Neural cell (in vitro differentiated cells): ENCODE results near the gene ALS2CL. TPM values are rescaled to one million over a fixed set of nuclear protein-coding genes. Genes with fewer than 3 reads are reported as not detected.

Experiments
- H2AFZ ChIP-seq: fragments of 200-600, 300-800 bp; sonication (generic), shearing (Covaris generic); 2 replicates; pipeline ENCODE4 v1.6.0; 2014; ENCODE audit warnings: low read depth, mild to moderate bottlenecking, antibody characterized with exemption, low read length, moderate library complexity
- H3F3A ChIP-seq: fragments of 200-600 bp; shearing (Covaris generic); 2 replicates; pipeline ENCODE4 v1.6.1; 2016; ENCODE audit warnings: mild to moderate bottlenecking, moderate library complexity, mixed read lengths, antibody characterized with exemption, low read length; ENCODE audit not compliant: insufficient read depth, poor library complexity, severe bottlenecking
- H3K27ac ChIP-seq: fragments of 200-600, 300-800 bp; sonication (generic), shearing (Covaris generic); 2 replicates; pipeline ENCODE4 v1.5.1; 2014; ENCODE audit warnings: mild to moderate bottlenecking, low read length, moderate library complexity
- H3K27me3 ChIP-seq: fragments of 300-800, 200-600 bp; sonication (generic), shearing (Covaris generic); 2 replicates; pipeline ENCODE4 v1.6.0; 2014; ENCODE audit warnings: mild to moderate bottlenecking, low read depth, low read length, moderate library complexity; ENCODE audit not compliant: insufficient read depth
- H3K36me3 ChIP-seq: fragments of 300-800, 200-600 bp; sonication (generic), shearing (Covaris generic); 2 replicates; pipeline ENCODE4 v1.5.1; 2014; ENCODE audit warnings: mild to moderate bottlenecking, antibody characterized with exemption, low read length, moderate library complexity; ENCODE audit not compliant: insufficient read depth
- H3K4me2 ChIP-seq: fragments of 300-800, 200-600 bp; sonication (generic), shearing (Covaris generic); 2 replicates; pipeline ENCODE4 v1.6.0; 2014; ENCODE audit warnings: mild to moderate bottlenecking, low read length
- H3K4me3 ChIP-seq: fragments of 300-800, 200-600 bp; sonication (generic), shearing (Covaris generic); 2 replicates; pipeline ENCODE4 v1.5.1; 2014; ENCODE audit warnings: mild to moderate bottlenecking, low read length, moderate library complexity
- H3K79me2 ChIP-seq: fragments of 200-600 bp; shearing (Covaris generic); replicated peaks from 2 replicates; pipeline ENCODE4 v1.6.0; 2014; ENCODE audit warnings: mild to moderate bottlenecking, low read length, moderate library complexity; ENCODE audit not compliant: insufficient read depth
- H3K9ac ChIP-seq: fragments of 300-800, 200-600 bp; sonication (generic), shearing (Covaris generic); 2 replicates; pipeline ENCODE4 v1.6.1; 2016; ENCODE audit warnings: mild to moderate bottlenecking, low read length, mixed read lengths
- H3K9me2 ChIP-seq: fragments of 200-600 bp; shearing (Covaris generic); 2 replicates; pipeline ENCODE4 v1.6.1; 2016; ENCODE audit warnings: mild to moderate bottlenecking, low read length, mixed read lengths; ENCODE audit not compliant: insufficient read depth
- H3K9me3 ChIP-seq: fragments of 200-600, 300-800 bp; sonication (generic), shearing (Covaris generic); 2 replicates; pipeline ENCODE4 v1.6.1; 2016; ENCODE audit warnings: mild to moderate bottlenecking, mixed run types, low read length, moderate library complexity, mixed read lengths
- H4K20me1 ChIP-seq: fragments of 200-600 bp; shearing (Covaris generic); 2 replicates; pipeline ENCODE4 v1.6.1; 2016; ENCODE audit warnings: mild to moderate bottlenecking, mixed run types; ENCODE audit not compliant: insufficient read depth
- CTCF ChIP-seq: fragments of 450-650 bp; IDR thresholded peaks from 2 replicates; pipeline ENCODE4 v1.5.1; 2014; ENCODE audit warnings: antibody characterized with exemption, mild to moderate bottlenecking, moderate library complexity; ENCODE audit not compliant: poor library complexity, severe bottlenecking
- EP300 ChIP-seq: fragments of 450-650 bp; conservative IDR thresholded peaks from 2 replicates; pipeline ENCODE4 v1.6.1; 2014; ENCODE audit warnings: antibody characterized with exemption, mild to moderate bottlenecking, moderate library complexity; ENCODE audit not compliant: poor library complexity, severe bottlenecking
- EZH2 ChIP-seq: fragments of 200-600, 300-800 bp; shearing (Covaris generic), sonication (generic); IDR thresholded peaks from 2 replicates; pipeline ENCODE4 v1.6.1; 2014; ENCODE audit warnings: antibody characterized with exemption, low read length, borderline replicate concordance, mild to moderate bottlenecking; ENCODE audit not compliant: insufficient read depth, poor library complexity, severe bottlenecking
- MXI1 ChIP-seq: fragments of 450-650 bp; conservative IDR thresholded peaks from 2 replicates; pipeline ENCODE4 v1.6.1; 2014; ENCODE audit warnings: antibody characterized with exemption, mild to moderate bottlenecking; ENCODE audit not compliant: poor library complexity, severe bottlenecking
- POLR2AphosphoS5 ChIP-seq: IDR thresholded peaks from 2 replicates; pipeline ENCODE4 v1.6.1; 2012
- RAD21 ChIP-seq: fragments of 450-650 bp; conservative IDR thresholded peaks from 2 replicates; pipeline ENCODE4 v1.6.1; 2014; ENCODE audit warnings: antibody characterized with exemption, mild to moderate bottlenecking, moderate library complexity
- REST ChIP-seq: IDR thresholded peaks from 2 replicates; pipeline ENCODE4 v1.6.1; 2012; ENCODE audit warnings: borderline replicate concordance
- SMC3 ChIP-seq: fragments of 450-650 bp; conservative IDR thresholded peaks from 2 replicates; pipeline ENCODE4 v1.6.1; 2014; ENCODE audit warnings: antibody characterized with exemption, mild to moderate bottlenecking, moderate library complexity; ENCODE audit not compliant: poor library complexity
- TAF1 ChIP-seq: IDR thresholded peaks from 2 replicates; pipeline ENCODE4 v1.6.1; 2012; ENCODE audit warnings: low read depth
- polyA plus RNA-seq: library from polyadenylated mRNA; depleted of rRNA; stranded (reverse); fragments of >200 nt; gene quantifications from 2 replicates; pipeline ENCODE4 v1.2.3, GENCODE V29; 2014

ALS2CL gene
- polyA plus RNA-seq, 1 donor from 2014 or later = 0.11 TPM

GRCh38 chr3:46676601-46677410, 16.7 kb downstream of the ALS2CL start:
- Histone ChIP-seq H4K20me1 (no peaks in the 10 kb centered on the region), H2AFZ (no peak overlapping the region)

More at GRCh38 chr3:46676601-46677410, 16.7 kb downstream of the ALS2CL start:
- Histone ChIP-seq H3K9ac (no peak overlapping the region), H3K79me2 (no peaks in the 10 kb centered on the region), H3K27ac (no peak overlapping the region), H3K4me2 (no peak overlapping the region), H3K4me3 (no peak overlapping the region), H3K9me3 (no peaks in the 10 kb centered on the region), H3K36me3 (no peaks in the 10 kb centered on the region), H3F3A (no peaks in the 10 kb centered on the region), H3K9me2 (no peaks in the 10 kb centered on the region), H3K27me3 (no peaks in the 10 kb centered on the region)
- TF ChIP-seq CTCF (no peak), SMC3 (no peak), MXI1 (no peak), TAF1 (no peak), EZH2 (no peak), EP300 (no peak), REST (no peak), POLR2AphosphoS5 (no peak), RAD21 (no peak)
